ENCODE measurements around the gene GABRQ.
A peak's percentile ranks its signal among the peaks of the same experiment; 100 is the strongest.

The GABRQ gene

DNA sequence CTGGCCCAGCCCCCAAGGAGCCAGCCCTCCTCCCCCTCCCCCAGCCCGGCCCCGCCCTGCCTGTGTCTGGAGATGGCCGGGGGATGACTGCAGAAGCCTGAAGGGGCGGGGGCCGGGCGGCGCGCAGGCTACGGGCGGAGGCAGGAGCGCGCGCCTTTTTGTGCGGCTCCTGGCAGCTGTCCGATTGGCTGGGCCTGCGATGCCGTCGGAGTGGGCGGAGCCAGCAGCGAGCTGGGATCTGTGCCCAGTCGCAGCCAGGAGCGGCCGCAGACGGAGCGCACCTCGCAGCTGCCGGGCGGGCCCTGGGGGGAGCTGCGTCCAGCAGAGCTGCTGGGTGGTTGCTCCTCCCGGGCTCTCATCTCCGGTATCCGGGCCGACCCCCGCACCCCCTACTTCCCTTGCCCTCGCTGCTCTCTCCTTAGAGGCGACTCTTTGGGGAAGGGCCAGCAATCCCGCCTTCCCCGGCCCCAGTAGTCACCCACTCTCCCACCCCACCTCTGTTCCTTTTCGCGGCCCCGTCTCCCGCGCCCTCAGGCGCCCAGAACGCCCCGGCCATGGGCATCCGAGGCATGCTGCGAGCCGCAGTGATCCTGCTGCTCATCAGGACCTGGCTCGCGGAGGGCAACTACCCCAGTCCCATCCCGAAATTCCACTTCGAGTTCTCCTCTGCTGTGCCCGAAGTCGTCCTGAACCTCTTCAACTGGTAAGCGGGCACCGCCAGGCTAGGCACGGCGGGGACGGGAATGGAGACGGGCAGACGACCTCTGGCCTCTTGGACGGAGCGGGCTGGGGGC, at the start of gene GABRQ:
Gene GABRQ (plus strand): TSS at position 247 of the 794 bp plus-strand sequence. CDS start 308 bp downstream, at position 555.
- peak within 1 kb of the TSS in 1 of 7 experiments; percentile 10 for H3K4me3 ChIP-seq
- H3K27ac ChIP-seq = no peak within 1 kb of the TSS

DNA sequence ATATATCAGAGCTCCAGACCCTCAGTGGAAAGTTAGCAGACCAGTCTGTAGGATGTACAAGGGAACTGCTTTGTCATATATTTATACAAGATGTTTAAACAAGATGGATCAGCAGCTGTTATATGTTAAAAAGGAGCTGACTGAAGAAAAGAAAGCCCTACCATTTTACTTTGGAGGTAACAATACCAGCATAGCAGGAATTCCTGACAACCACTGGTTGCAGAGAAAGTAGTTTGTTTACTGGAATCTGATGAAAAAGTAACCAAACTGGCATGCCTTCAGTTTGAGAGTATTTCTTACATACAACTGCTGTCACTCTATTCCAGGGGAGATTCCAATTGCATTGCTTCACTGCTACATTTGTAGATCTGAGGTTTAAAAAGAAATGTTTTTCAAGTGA, 49.5 kb upstream of the GABRQ start:
- H3K27ac ChIP-seq = no peak overlapping the region

DNA sequence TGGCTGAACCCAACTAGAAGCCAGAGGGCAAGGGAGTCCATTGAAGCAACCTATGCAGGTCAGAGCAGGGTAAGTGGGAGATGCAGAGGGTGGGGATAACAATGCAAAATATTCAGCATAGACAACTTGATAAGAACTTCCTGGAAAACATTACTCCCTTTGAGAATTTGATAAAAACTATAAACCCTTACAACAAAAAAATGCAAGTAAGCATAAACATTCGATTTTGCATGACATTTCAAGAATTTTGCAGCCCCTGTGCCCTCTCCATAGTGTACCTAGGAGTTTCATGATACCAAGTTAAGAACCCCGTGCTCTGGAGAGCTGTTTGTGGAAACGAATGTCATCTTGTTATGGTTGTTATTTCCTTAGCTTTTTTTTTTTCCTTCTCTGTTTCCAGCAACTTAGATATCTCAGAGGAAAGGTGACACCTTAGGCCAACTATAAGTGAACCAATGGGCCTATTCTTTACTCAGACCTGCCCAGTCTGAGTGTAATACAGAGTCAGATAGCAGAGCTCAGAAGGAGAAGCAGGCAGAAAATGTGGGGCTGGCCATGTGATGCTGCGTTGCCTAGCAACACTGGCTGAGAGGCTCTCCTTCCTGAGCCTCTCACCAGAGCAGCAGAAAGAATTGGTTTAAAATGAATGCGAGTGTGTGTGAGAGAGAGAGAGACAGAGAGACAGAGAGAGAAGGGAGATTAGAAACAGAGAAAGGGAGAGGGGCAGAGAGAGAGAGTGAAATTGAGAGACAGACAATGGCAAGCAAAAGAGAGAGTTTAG, 36.7 kb upstream of the GABRQ start:
- no peak overlapping the region for H3K27ac ChIP-seq

More for the DNA sequence above, 49.5 kb upstream of the GABRQ start:
- H3K4me3 ChIP-seq = no peak overlapping the region

DNA sequence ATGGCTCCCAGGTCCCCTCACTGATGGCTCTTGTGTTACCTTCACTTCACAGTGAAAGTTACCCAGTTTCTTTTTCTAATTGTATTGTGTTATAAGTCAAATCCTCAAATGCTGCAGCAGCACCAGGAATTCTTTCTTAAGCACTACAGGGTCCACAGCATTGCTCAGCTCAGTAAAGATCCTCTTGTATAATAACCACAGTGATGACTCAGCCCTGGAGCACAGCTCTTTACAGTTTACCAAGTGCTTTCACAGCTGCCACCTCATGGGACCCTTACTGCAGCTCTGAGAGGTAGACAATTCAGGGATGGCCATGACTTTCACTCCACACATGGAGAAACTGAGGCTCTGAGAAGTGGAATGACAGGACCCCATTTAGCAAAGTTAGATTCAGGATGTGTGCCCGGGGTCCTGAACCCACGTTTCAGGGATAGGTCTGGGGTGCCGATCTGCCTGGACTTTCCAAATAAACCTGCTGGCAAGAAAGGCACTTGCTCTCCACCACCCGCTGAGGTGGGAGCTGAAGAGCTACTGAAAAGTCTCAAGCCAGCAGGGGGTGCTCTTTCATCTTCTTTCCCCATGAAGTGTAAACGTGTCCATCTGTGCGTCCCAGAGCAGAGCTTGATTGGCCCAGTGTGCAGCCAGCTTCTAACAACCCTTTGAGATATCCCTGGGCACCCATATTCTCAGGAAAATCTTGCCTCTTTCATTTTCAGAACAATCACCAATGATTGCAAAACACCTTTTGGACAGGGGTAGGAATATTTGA, 35.7 kb upstream of the GABRQ start:
- Histone ChIP-seq H3K4me3 (no peak overlapping the region), H3K27ac (no peak overlapping the region)

More for the DNA sequence above, 36.7 kb upstream of the GABRQ start:
- H3K4me3 ChIP-seq = no peak overlapping the region

DNA sequence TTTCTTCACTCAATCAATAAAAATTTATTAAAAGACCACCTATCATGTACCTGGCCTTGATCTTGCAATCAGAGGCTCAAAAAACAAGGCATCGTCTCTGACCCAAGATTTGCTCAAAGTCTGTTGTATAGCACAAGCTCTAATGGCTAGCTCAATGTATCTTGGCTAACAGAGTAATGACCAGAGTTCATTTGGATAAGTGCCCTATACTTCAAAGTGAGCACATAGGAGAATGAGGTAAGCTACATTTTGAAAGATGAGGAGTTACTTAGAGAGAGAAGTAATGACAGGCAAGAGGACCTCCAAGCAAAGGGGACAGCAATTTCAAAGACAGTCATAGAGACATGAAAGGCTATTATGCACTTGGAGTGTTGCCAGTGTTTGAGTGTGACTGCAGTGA, 22.9 kb upstream of the GABRQ start:
- H3K27ac ChIP-seq = no peak overlapping the region
- H3K4me3 ChIP-seq = no peak overlapping the region

DNA sequence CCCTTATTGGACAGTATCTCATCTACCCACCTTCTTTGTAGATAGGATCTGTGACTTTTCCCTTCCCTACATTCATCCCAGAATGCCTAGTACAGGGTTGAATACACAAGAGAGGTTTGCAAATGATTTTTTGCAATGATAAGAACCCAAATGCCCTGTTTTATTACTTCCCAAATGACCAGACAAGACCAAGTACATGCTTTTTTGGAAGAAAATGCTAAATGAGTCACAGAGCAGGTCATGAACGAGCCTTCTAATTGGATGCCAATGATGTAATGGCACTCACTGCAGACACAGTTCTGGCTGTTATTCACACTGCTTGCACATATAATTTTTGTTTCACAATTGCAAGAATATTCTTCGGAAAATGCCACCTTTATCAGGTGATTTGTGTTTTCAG, 17.8 kb upstream of the GABRQ start:
- no peak overlapping the region for H3K27ac ChIP-seq
- no peak overlapping the region for H3K4me3 ChIP-seq

DNA sequence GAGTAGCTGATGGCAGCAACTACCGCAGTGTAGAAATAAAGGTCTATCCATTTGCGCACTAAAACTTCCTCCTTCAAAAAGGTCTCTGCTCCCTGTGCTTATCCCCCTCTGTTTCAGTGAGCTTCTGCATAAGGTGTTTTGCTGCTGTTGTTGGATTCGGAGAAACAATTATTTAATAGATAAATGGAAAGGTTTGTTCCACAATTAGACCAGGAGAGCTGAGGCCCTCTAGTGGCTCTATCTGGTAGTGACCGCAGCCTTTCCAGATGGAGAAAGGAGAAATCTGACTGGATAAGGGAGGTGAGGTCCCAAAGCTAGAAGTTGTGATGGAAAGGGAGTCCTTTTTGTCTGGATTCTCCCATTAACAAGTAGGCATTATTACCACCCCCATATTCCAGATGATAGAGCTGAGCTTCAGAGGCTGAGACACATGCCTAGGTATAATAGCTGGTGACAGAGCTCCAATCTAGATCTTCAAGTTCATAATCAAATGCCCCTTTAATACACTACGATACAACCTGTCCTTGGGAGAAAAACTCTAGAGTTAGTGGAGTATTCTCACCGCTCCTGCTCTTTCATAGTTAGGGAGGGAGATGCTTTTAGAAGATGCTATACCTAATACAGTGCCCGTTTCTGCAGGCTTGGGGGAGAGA, 5.1 kb upstream of the GABRQ start:
- H3K4me3 ChIP-seq = no peak overlapping the region

DNA sequence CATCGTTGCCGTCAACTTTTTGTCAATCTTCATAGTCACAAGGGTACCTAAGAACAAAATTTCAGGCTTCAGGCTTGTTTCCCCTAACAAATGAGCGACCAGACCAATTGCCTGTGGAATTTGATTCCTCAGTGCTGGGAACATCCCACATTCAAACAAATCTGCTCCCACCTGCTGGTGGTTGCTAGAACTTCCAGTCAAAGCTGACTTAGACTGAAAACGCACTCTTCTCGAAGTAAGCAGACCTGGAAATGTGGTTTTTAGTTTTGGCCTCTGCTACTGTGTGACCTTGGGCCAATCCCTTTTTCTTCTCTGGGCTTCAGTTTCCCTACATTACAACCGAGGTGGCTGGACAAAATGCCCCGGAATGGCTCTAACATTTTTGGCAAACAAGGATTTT, 1.8 kb upstream of the GABRQ start:
- Histone ChIP-seq H3K27ac (no peak overlapping the region), H3K4me3 (no peak overlapping the region)

More for the DNA sequence above, 5.1 kb upstream of the GABRQ start:
- no peak overlapping the region for H3K27ac ChIP-seq

DNA sequence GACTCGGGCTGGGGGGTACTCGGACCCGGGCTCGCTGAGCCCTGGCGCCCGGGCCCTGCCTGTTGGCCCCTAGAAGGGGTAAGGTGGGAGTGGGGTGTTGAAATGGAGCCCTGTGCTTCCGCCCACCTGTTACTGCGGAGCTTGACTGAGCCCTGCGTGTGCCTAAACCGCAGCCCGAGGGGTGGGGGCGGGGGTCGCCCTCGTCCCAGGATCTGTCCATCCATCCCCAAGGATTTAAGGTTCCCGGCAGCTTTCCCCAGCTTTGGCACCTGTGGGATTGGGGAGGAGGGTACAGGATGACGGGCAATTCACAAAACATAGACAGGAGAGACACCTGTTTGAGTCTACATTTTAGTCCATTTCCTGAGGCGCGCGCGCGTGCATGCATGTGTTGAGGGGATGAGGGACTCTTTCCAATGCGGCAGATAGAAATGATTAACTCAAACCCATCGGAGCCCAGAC, 779 bp downstream of the GABRQ start:
- Histone ChIP-seq H3K4me3 (no peak overlapping the region), H3K27ac (no peak overlapping the region)

DNA sequence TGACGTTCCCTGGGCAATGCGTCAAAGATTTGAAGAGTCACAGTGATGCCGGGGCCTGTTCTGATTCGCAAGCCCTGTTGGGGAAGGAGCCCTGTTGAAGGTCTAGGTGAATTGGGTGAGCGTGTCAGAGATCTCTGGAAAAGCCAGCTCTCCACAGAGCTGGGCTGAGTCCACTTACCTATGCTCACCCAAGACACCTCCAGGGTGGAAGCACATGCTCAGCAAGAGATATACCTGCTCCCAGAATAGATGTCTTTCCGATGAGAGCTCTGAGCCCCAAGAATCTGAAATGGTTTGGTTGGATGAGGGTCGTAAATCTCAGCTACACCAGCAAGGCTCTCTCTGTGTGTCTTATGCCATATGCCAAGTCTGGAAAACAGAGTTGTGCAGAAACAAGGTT, 1.7 kb downstream of the GABRQ start:
- H3K4me3 ChIP-seq = no peak overlapping the region
- H3K27ac ChIP-seq = no peak overlapping the region

DNA sequence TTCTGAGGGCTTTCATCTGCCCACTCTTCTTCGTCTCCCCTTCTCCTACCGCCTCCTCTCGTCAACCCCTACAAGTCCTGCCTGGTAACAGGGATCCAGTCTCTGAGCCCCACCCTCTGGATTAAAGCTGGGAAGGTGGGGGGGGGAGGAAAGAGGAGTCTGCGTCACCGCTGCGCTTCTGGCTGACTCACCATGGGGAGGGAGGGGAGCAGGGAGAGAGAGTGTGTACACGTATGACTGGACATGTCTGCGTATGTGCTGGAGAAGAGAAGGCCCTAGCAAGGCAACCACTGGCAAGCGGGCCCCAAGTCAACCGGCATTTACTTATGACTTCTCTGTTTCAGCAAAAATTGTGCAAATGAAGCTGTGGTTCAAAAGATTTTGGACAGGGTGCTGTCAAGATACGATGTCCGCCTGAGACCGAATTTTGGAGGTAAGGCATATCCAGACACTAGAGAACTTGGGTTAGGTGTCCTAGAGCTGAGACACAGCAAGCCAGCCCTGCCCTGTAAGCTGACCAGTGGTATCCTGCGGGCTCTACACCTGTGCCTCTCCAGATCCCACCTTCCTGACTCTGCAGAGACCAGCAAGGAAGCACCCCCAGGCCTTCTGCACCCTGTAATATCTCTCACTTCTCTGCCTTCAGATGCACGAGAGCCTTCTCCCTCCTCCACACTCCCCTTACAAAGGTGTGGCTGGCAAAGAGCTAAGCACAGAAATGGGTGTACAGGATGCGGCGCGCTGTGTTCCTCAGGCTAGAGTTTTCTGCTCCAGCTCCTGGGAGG, 2.5 kb downstream of the GABRQ start:
- no peak overlapping the region for H3K27ac ChIP-seq
- no peak overlapping the region for H3K4me3 ChIP-seq

DNA sequence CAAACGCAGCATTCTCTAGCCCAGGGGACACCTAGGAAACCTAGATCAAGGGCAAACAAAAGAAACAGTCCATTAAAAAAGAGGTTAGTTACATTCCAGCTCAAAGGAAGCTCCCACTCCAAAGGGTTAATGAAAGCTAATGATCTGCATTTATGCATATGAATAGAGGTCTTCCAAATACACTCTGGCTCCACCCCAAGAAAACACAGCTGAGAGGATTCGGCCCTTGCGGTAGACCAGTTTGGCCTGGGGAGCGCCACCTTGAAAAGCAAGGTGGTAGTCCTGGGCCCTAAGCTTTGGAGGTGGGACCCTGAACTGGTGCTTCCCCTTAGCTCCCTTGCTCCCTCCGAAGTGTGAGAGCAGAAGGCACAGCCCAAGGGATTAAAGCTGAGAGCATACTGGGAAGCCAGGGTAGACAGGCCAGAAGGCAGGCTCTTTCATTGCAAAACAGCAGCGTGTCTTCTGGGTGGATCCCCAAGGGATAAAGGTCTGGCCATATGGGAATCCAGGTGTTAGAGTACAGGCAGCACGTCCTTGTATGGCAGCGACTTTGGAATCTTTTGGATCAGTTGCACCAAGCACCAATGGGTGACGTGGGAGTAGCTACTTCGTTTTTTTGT, 3.7 kb downstream of the GABRQ start:
- Histone ChIP-seq H3K27ac (no peak overlapping the region), H3K4me3 (no peak overlapping the region)

DNA sequence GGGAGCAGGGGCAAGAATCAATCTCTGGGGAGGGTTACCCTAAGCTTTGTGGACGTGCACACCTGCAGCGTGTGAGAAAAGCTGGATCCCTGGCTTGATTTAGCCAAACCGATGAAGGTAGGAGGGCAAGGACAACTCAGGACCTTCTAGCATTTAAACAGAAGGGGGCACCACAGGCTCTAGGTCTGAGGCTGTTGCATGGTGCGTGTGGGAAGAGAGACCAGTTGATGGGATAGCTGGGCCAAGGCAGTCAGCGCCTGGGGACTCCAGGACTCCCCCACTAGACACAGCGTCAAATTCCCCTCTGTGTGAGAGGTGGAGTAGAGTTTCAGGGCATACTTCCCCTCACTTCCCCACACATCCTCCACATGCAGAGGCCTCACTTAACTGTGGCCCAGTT, 4.3 kb downstream of the GABRQ start:
- Histone ChIP-seq H3K4me3 (no peak overlapping the region), H3K27ac (no peak overlapping the region)

DNA sequence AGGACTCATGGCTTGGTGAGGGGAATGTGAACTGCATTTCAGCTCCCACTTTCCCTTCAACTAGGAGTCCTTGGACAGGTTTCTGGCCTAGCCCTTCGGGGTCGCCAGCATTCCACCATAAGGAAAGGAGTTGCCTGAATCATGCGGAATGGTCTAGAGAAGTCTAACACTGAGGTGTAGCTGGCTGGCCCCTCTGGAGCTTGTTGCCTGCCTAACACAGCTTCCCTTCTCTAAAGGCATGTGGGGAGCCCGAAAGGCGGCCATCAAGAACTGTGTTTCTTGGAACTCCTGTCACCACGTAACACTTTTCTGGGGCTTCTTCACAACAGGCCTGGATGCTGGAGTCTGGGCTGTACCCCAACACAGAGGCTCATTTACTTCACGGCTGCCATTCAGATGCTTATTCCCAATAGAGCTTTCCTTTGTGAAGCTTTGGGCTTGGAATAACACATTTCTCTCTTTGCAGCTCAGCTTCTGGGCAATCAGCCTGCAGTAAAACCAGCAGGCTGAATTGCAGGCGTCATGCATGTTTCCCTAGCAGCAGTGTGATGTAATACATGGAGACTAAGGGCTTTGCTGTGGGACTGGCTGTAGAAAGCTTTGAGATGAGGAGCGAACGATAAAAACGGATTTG, 5.4 kb downstream of the GABRQ start:
- Histone ChIP-seq H3K27ac (no peak overlapping the region), H3K4me3 (no peak overlapping the region)

DNA sequence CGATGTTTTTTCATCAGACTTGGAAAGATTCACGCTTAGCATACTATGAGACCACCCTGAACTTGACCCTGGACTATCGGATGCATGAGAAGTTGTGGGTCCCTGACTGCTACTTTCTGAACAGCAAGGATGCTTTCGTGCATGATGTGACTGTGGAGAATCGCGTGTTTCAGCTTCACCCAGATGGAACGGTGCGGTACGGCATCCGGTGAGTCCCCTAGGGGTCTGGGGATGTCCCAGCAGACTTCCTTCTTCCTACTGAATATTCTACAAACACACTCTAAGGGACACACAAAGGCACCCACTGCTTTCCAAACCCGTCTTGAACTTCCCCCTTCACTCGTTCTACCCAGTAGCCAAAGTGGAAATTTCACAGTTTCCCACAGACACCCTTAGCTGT, 9.3 kb downstream of the GABRQ start:
- no peak overlapping the region for H3K27ac ChIP-seq

DNA sequence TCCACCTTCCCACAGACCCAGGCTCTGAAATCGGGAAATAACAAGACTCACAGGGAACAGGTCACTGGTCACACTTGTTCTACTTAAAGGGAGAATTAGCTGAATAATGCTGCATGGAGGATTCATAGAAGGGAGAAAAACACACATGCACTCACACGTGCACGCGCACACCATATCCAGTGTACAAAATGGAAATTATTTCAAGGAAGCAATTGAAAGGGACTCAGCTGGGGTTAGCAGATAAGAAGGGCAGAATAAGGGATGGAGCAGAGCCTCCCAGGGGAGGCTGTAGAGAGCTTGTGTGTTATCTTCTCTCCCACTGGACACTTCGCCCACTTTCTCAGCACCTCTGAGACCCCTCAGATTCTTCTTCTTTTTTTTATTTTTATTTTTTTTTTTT, 10.3 kb downstream of the GABRQ start:
- H3K4me3 ChIP-seq = no peak overlapping the region
- no peak overlapping the region for H3K27ac ChIP-seq

More for the DNA sequence above, 9.3 kb downstream of the GABRQ start:
- H3K4me3 ChIP-seq = no peak overlapping the region

DNA sequence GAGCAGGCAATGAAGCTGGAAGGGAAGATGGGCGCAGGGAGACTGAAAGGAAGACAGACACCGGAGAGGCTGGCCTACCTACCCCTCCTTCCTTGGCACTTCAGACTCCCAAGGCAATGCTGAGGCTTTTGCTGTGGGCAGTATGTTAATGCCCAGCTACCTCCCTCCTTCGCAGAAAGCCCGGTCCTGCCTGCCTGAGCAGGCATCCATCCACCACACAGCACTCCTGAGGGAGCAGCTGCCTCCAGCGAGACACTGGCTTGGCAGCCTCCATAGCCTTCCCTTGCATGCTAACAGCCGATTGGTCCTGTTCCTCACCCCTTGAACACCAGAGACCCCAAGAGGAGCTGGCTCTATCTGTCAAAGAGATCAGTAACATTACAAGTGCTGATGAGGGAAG, 14.4 kb downstream of the GABRQ start:
- no peak overlapping the region for H3K27ac ChIP-seq
- H3K4me3 ChIP-seq = no peak overlapping the region

DNA sequence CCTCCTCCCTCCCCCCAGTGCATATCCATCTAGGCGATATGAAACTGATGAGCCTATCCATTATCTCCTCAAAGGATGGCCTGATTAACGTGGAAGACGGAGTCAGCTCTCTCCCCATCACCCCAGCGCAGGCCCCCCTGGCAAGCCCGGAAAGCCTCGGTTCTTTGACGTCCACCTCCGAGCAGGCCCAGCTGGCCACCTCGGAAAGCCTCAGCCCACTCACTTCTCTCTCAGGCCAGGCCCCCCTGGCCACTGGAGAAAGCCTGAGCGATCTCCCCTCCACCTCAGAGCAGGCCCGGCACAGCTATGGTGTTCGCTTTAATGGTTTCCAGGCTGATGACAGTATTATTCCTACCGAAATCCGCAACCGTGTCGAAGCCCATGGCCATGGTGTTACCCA, 14.8 kb downstream of the GABRQ start:
- Histone ChIP-seq H3K4me3 (no peak overlapping the region), H3K27ac (no peak overlapping the region)

Data from skin epidermis (tissue), 12 donors.